Measurements from ENCODE around the gene DNAI2.

Gene DNAI2

GRCh38 chr17:74245145-74245831 lies 28.7 kb upstream of the DNAI2 start:
- Histone ChIP-seq H3K36me3 (ENCODE audit: control insufficient read depth in 2 of 2, insufficient read depth in 2 of 2, low read length in 2 of 2) (no peaks in the 10 kb centered on the region), H3K4me3 (ENCODE audit: low read length in 2 of 2) (no peak overlapping the region), H3K27me3 (ENCODE audit: control insufficient read depth in 2 of 2, insufficient read depth in 2 of 2, low read length in 2 of 2) (peaks cover 0 to 2% of the 10 kb centered on the region in 2 donors), H3K9me3 (ENCODE audit: control insufficient read depth in 2 of 2, low read length in 2 of 2) (no peaks in the 10 kb centered on the region), H3K9ac (ENCODE audit: low read depth in 1 of 2, low read length in 2 of 2) (no peak overlapping the region), H3K27ac (ENCODE audit: low read depth in 2 of 2, low read length in 2 of 2) (no peak overlapping the region), H3K4me1 (ENCODE audit: control insufficient read depth in 2 of 2, insufficient read depth in 2 of 2, low read length in 2 of 2) (peaks cover 0 to 2% of the 10 kb centered on the region in 2 donors)

- H3K27me3 ChIP-seq (ENCODE audit: control insufficient read depth in 2 of 2, insufficient read depth in 2 of 2, low read length in 2 of 2): peaks cover 0 to 2% of the 10 kb centered on the region in 2 donors
- no peak overlapping the region for H3K4me3 ChIP-seq (ENCODE audit: low read length in 2 of 2)
- peaks cover 0 to 2% of the 10 kb centered on the region in 2 donors for H3K4me1 ChIP-seq (ENCODE audit: control insufficient read depth in 2 of 2, insufficient read depth in 2 of 2, low read length in 2 of 2)
- H3K9me3 ChIP-seq (ENCODE audit: control insufficient read depth in 2 of 2, low read length in 2 of 2): no peaks in the 10 kb centered on the region
- no peak overlapping the region for H3K27ac ChIP-seq (ENCODE audit: low read depth in 2 of 2, low read length in 2 of 2)
- no peak overlapping the region for H3K9ac ChIP-seq (ENCODE audit: low read depth in 1 of 2, low read length in 2 of 2)
- no peaks in the 10 kb centered on the region for H3K36me3 ChIP-seq (ENCODE audit: control insufficient read depth in 2 of 2, insufficient read depth in 2 of 2, low read length in 2 of 2)
These were observed 28.2 kb upstream of the DNAI2 start for GRCh38 chr17:74245871-74246270.

GRCh38 chr17:74249590-74250270 lies 24.3 kb upstream of the DNAI2 start:
- H3K27me3 ChIP-seq (ENCODE audit: control insufficient read depth in 2 of 2, insufficient read depth in 2 of 2, low read length in 2 of 2): no peaks in the 10 kb centered on the region
- no peaks in the 10 kb centered on the region for H3K9me3 ChIP-seq (ENCODE audit: control insufficient read depth in 2 of 2, low read length in 2 of 2)
- no peak overlapping the region for H3K27ac ChIP-seq (ENCODE audit: low read depth in 2 of 2, low read length in 2 of 2)
- H3K4me3 ChIP-seq (ENCODE audit: low read length in 2 of 2): no peak overlapping the region
- H3K36me3 ChIP-seq (ENCODE audit: control insufficient read depth in 2 of 2, insufficient read depth in 2 of 2, low read length in 2 of 2): no peaks in the 10 kb centered on the region
- H3K9ac ChIP-seq (ENCODE audit: low read depth in 1 of 2, low read length in 2 of 2): no peak overlapping the region
- H3K4me1 ChIP-seq (ENCODE audit: control insufficient read depth in 2 of 2, insufficient read depth in 2 of 2, low read length in 2 of 2): peaks cover 0 to 2% of the 10 kb centered on the region in 2 donors

GRCh38 chr17:74250324-74250995 lies 23.6 kb upstream of the DNAI2 start:
- Histone ChIP-seq H3K4me1 (ENCODE audit: control insufficient read depth in 2 of 2, insufficient read depth in 2 of 2, low read length in 2 of 2) (no peaks in the 10 kb centered on the region), H3K27ac (ENCODE audit: low read depth in 2 of 2, low read length in 2 of 2) (no peak overlapping the region), H3K9ac (ENCODE audit: low read depth in 1 of 2, low read length in 2 of 2) (no peak overlapping the region)

GRCh38 chr17:74251051-74251450 lies 23.0 kb upstream of the DNAI2 start:
- Histone ChIP-seq H3K27ac (ENCODE audit: low read depth in 2 of 2, low read length in 2 of 2) (no peak overlapping the region), H3K36me3 (ENCODE audit: control insufficient read depth in 2 of 2, insufficient read depth in 2 of 2, low read length in 2 of 2) (no peaks in the 10 kb centered on the region), H3K27me3 (ENCODE audit: control insufficient read depth in 2 of 2, insufficient read depth in 2 of 2, low read length in 2 of 2) (no peaks in the 10 kb centered on the region), H3K9ac (ENCODE audit: low read depth in 1 of 2, low read length in 2 of 2) (no peak overlapping the region), H3K9me3 (ENCODE audit: control insufficient read depth in 2 of 2, low read length in 2 of 2) (no peaks in the 10 kb centered on the region), H3K4me3 (ENCODE audit: low read length in 2 of 2) (no peak overlapping the region), H3K4me1 (ENCODE audit: control insufficient read depth in 2 of 2, insufficient read depth in 2 of 2, low read length in 2 of 2) (no peaks in the 10 kb centered on the region)

More at GRCh38 chr17:74250324-74250995, 23.6 kb upstream of the DNAI2 start:
- H3K36me3 ChIP-seq (ENCODE audit: control insufficient read depth in 2 of 2, insufficient read depth in 2 of 2, low read length in 2 of 2): no peaks in the 10 kb centered on the region
- no peaks in the 10 kb centered on the region for H3K9me3 ChIP-seq (ENCODE audit: control insufficient read depth in 2 of 2, low read length in 2 of 2)
- no peak overlapping the region for H3K4me3 ChIP-seq (ENCODE audit: low read length in 2 of 2)
- no peaks in the 10 kb centered on the region for H3K27me3 ChIP-seq (ENCODE audit: control insufficient read depth in 2 of 2, insufficient read depth in 2 of 2, low read length in 2 of 2)

GRCh38 chr17:74251569-74251968 lies 22.5 kb upstream of the DNAI2 start:
- H3K9ac ChIP-seq (ENCODE audit: low read depth in 1 of 2, low read length in 2 of 2): no peak overlapping the region
- H3K9me3 ChIP-seq (ENCODE audit: control insufficient read depth in 2 of 2, low read length in 2 of 2): no peaks in the 10 kb centered on the region
- H3K36me3 ChIP-seq (ENCODE audit: control insufficient read depth in 2 of 2, insufficient read depth in 2 of 2, low read length in 2 of 2): no peaks in the 10 kb centered on the region
- H3K27me3 ChIP-seq (ENCODE audit: control insufficient read depth in 2 of 2, insufficient read depth in 2 of 2, low read length in 2 of 2): no peaks in the 10 kb centered on the region
- no peaks in the 10 kb centered on the region for H3K4me1 ChIP-seq (ENCODE audit: control insufficient read depth in 2 of 2, insufficient read depth in 2 of 2, low read length in 2 of 2)
- no peak overlapping the region for H3K4me3 ChIP-seq (ENCODE audit: low read length in 2 of 2)
- H3K27ac ChIP-seq (ENCODE audit: low read depth in 2 of 2, low read length in 2 of 2): no peak overlapping the region

- H3K9me3 ChIP-seq (ENCODE audit: control insufficient read depth in 2 of 2, low read length in 2 of 2): no peaks in the 10 kb centered on the region
- H3K4me1 ChIP-seq (ENCODE audit: control insufficient read depth in 2 of 2, insufficient read depth in 2 of 2, low read length in 2 of 2): no peaks in the 10 kb centered on the region
- no peaks in the 10 kb centered on the region for H3K36me3 ChIP-seq (ENCODE audit: control insufficient read depth in 2 of 2, insufficient read depth in 2 of 2, low read length in 2 of 2)
- H3K27me3 ChIP-seq (ENCODE audit: control insufficient read depth in 2 of 2, insufficient read depth in 2 of 2, low read length in 2 of 2): no peaks in the 10 kb centered on the region
- H3K9ac ChIP-seq (ENCODE audit: low read depth in 1 of 2, low read length in 2 of 2): no peak overlapping the region
- H3K27ac ChIP-seq (ENCODE audit: low read depth in 2 of 2, low read length in 2 of 2): no peak overlapping the region
- no peak overlapping the region for H3K4me3 ChIP-seq (ENCODE audit: low read length in 2 of 2)
These were observed 21.8 kb upstream of the DNAI2 start for GRCh38 chr17:74252211-74252610.

- H3K4me1 ChIP-seq (ENCODE audit: control insufficient read depth in 2 of 2, insufficient read depth in 2 of 2, low read length in 2 of 2): no peaks in the 10 kb centered on the region
- H3K4me3 ChIP-seq (ENCODE audit: low read length in 2 of 2): no peak overlapping the region
- H3K27ac ChIP-seq (ENCODE audit: low read depth in 2 of 2, low read length in 2 of 2): no peak overlapping the region
- no peaks in the 10 kb centered on the region for H3K27me3 ChIP-seq (ENCODE audit: control insufficient read depth in 2 of 2, insufficient read depth in 2 of 2, low read length in 2 of 2)
- no peaks in the 10 kb centered on the region for H3K36me3 ChIP-seq (ENCODE audit: control insufficient read depth in 2 of 2, insufficient read depth in 2 of 2, low read length in 2 of 2)
- H3K9ac ChIP-seq (ENCODE audit: low read depth in 1 of 2, low read length in 2 of 2): no peak overlapping the region
- no peaks in the 10 kb centered on the region for H3K9me3 ChIP-seq (ENCODE audit: control insufficient read depth in 2 of 2, low read length in 2 of 2)
These were observed 21.0 kb upstream of the DNAI2 start for GRCh38 chr17:74253036-74253435.

GRCh38 chr17:74257311-74257710 lies 16.7 kb upstream of the DNAI2 start:
- Histone ChIP-seq H3K9me3 (ENCODE audit: control insufficient read depth in 2 of 2, low read length in 2 of 2) (no peaks in the 10 kb centered on the region), H3K4me1 (ENCODE audit: control insufficient read depth in 2 of 2, insufficient read depth in 2 of 2, low read length in 2 of 2) (no peaks in the 10 kb centered on the region), H3K9ac (ENCODE audit: low read depth in 1 of 2, low read length in 2 of 2) (no peak overlapping the region), H3K4me3 (ENCODE audit: low read length in 2 of 2) (no peak overlapping the region), H3K27me3 (ENCODE audit: control insufficient read depth in 2 of 2, insufficient read depth in 2 of 2, low read length in 2 of 2) (no peaks in the 10 kb centered on the region), H3K36me3 (ENCODE audit: control insufficient read depth in 2 of 2, insufficient read depth in 2 of 2, low read length in 2 of 2) (no peaks in the 10 kb centered on the region), H3K27ac (ENCODE audit: low read depth in 2 of 2, low read length in 2 of 2) (no peak overlapping the region)
